Measurements from ENCODE around the gene AQP12A. TPM values are rescaled to one million over a fixed set of nuclear protein-coding genes. Genes with fewer than 3 reads are reported as not detected.
"Not testable (repeated sequence)": the region's sequence is repeated elsewhere in the genome, so short reads cannot be mapped to it uniquely, and the experiment has no call there.

The AQP12A gene
- total RNA-seq (2021; ENCODE audit: unreplicated experiment) = not detected
- not detected in 2 replicates for polyA plus RNA-seq (2012)
- not detected for Bru-seq, nascent RNA
- BruChase-seq, experiment 1, labeled RNA remaining after a 6-hour chase = not detected
- BruChase-seq, experiment 2, labeled RNA remaining after a 2-hour chase = not detected
- long read RNA-seq = 0 reads

- BruUV-seq (replicated peaks); H3K9ac ChIP-seq (ENCODE audit: low read length); H3K9me2 ChIP-seq (ENCODE audit: insufficient read depth); RAD21 ChIA-PET (ENCODE audit: low non-redundant PET in 1 of 2, low total read pairs in 2 of 2, uncharacterized antibody in 2 of 2, unreplicated experiment in 2 of 2); H3K27ac ChIP-seq (ENCODE audit: low read depth, low read length); H3K4me1 ChIP-seq (ENCODE audit: control insufficient read depth in 1 of 2, insufficient read depth in 2 of 2, low read length in 2 of 2); DNase-seq (ENCODE audit: low read depth, low spot score); H3K27me3 ChIP-seq (ENCODE audit: insufficient read depth, low read length); H3K4me2 ChIP-seq (ENCODE audit: low read length); H3K79me2 ChIP-seq (ENCODE audit: insufficient read depth, low read length); H2AFZ ChIP-seq (ENCODE audit: low read depth, low read length, poor library complexity, severe bottlenecking); H3K36me3 ChIP-seq (ENCODE audit: control insufficient read depth in 1 of 2, insufficient read depth in 2 of 2, low read length in 2 of 2); H4K20me1 ChIP-seq (ENCODE audit: insufficient read depth); H3K9me3 ChIP-seq (ENCODE audit: control insufficient read depth in 1 of 2, insufficient read depth in 1 of 2, low read depth in 1 of 2, low read length in 2 of 2); CTCF ChIA-PET; H3K4me3 ChIP-seq (replicated peaks in 1 of 2; ENCODE audit: low read depth in 1 of 2, low read length in 2 of 2); intact Hi-C loops (cut with micrococcal nuclease); POLR2A ChIA-PET: not testable (repeated sequence)
- ATAC-seq = peak; percentile 8; the same call in 1 of the 2 replicates
Observed at GRCh38 chr2:240691631-240692420, at the start of gene AQP12A. Gene AQP12A (plus strand): TSS chr2:240691866. CDS start chr2:240691914, 48 bp downstream.

GRCh38 chr2:240642061-240642805 lies 49.4 kb upstream of the AQP12A start:
- no peaks in the 10 kb centered on the region for H3K4me1 ChIP-seq (ENCODE audit: control insufficient read depth in 1 of 2, insufficient read depth in 2 of 2, low read length in 2 of 2)
- ChIA-PET CTCF (no interaction called here), RAD21 (ENCODE audit: low non-redundant PET in 1 of 2, low total read pairs in 2 of 2, uncharacterized antibody in 2 of 2, unreplicated experiment in 2 of 2) (no interaction called here), POLR2A (no interaction called here)
- no peak overlapping the region for H3K4me2 ChIP-seq (ENCODE audit: low read length)
- no peak overlapping the region for H3K27ac ChIP-seq (ENCODE audit: low read depth, low read length)
- no peaks in the 10 kb centered on the region for H3K79me2 ChIP-seq (ENCODE audit: insufficient read depth, low read length)
- no peak overlapping the region for H2AFZ ChIP-seq (ENCODE audit: low read depth, low read length, poor library complexity, severe bottlenecking)
- H3K36me3 ChIP-seq (ENCODE audit: control insufficient read depth in 1 of 2, insufficient read depth in 2 of 2, low read length in 2 of 2) = no peaks in the 10 kb centered on the region
- H3K9me3 ChIP-seq (ENCODE audit: control insufficient read depth in 1 of 2, insufficient read depth in 1 of 2, low read depth in 1 of 2, low read length in 2 of 2) = no peaks in the 10 kb centered on the region
- H4K20me1 ChIP-seq (ENCODE audit: insufficient read depth) = no peaks in the 10 kb centered on the region
- no peak for ATAC-seq
- H3K4me3 ChIP-seq (replicated peaks in 1 of 2; ENCODE audit: low read depth in 1 of 2, low read length in 2 of 2) = no peak overlapping the region
- intact Hi-C loops (cut with micrococcal nuclease) = no loop called here
- no peaks in the 10 kb centered on the region for H3K9me2 ChIP-seq (ENCODE audit: insufficient read depth)
- BruUV-seq (replicated peaks) = no TSS peak
- no peak for DNase-seq (ENCODE audit: low read depth, low spot score)
- H3K27me3 ChIP-seq (ENCODE audit: insufficient read depth, low read length) = peaks cover 14% of the 10 kb centered on the region; the same call in 1 of the 2 replicates
- no peak overlapping the region for H3K9ac ChIP-seq (ENCODE audit: low read length)
- TF ChIP-seq EZH2 (IDR thresholded peaks at IDR 0.05) (no peak), ZBTB33 (IDR thresholded peaks at IDR 0.05; ENCODE audit: extremely low read depth, insufficient replicate concordance, low read length) (no peak), POLR2A (IDR thresholded peaks at IDR 0.05; ENCODE audit: borderline replicate concordance, extremely low read depth, insufficient read depth, insufficient read length) (no peak), YY1 (IDR thresholded peaks at IDR 0.05; ENCODE audit: extremely low read depth, insufficient replicate concordance, low read depth, low read length) (no peak), CTCF (IDR thresholded peaks at IDR 0.05 in 2 of 3, conservative IDR thresholded peaks at IDR 0.05 in 1 of 3; ENCODE audit: borderline replicate concordance in 1 of 3, insufficient read depth in 1 of 3, low read depth in 2 of 3, low read length in 2 of 3) (no peak), ELF1 (IDR thresholded peaks at IDR 0.05; ENCODE audit: borderline replicate concordance, low read depth) (no peak), REST (IDR thresholded peaks at IDR 0.05; ENCODE audit: low read depth) (no peak), SRF (IDR thresholded peaks at IDR 0.05; ENCODE audit: low read depth) (no peak)

Data from HCT116 (cell line).